ENCODE measurements around the gene SUZ12.
A peak's percentile ranks its signal among the peaks of the same experiment; 100 is the strongest.

Gene SUZ12

DNA sequence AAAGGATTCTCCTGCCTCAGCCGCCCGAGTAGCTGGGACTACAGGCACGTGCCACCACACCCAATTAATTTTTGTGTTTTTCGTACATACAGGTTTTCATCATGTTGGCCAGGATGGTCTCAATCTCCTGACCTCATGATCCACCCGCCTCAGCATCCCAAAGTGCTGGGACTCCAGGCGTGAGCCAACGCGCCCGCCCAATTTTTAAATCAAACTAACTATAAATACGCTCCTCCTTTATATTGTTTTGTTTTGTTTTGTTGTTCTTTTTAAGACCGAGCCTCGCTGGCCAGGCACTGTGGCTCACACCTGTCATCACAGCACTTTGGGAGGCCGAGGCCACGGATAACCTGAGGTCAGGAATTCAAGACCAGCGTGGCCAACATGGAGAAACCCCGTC, 33.4 kb upstream of the SUZ12 start:
- Histone ChIP-seq H3K9me3 (ENCODE audit: control insufficient read depth, insufficient read depth, low read depth, low read length) (no peaks in the 10 kb centered on the region), H3K4me3 (ENCODE audit: low read depth, low read length) (no peak overlapping the region), H3K4me1 (ENCODE audit: control insufficient read depth, insufficient read depth, low read length) (peaks cover 9% of the 10 kb centered on the region), H3K27ac (ENCODE audit: extremely low read depth, low read depth, low read length) (no peak overlapping the region), H3K36me3 (ENCODE audit: control insufficient read depth in 2 of 2, insufficient read depth in 1 of 2, low read length in 2 of 2) (peaks cover 15 to 20% of the 10 kb centered on the region in 2 experiments; a peak in 2 of 3 replicates)
- ChIA-PET POLR2A (no interaction called here), CTCF (interaction anchor here (4.0 kb wide), 1 partner anchor 8 kb away, joined by 25 read pairs; no protein-coding TSS in a partner anchor)
- TF ChIP-seq FEZF1 (tag by site-specific recombination; IDR thresholded peaks at IDR 0.05) (no peak), ZSCAN16 (tag by site-specific recombination; IDR thresholded peaks at IDR 0.05) (no peak), ZNF830 (tag by site-specific recombination; IDR thresholded peaks at IDR 0.05; ENCODE audit: low read depth) (no peak), GLI4 (tag by site-specific recombination; IDR thresholded peaks at IDR 0.05) (no peak), OSR2 (tag by site-specific recombination; IDR thresholded peaks at IDR 0.05) (no peak), IKZF3 (tag by site-specific recombination; IDR thresholded peaks at IDR 0.05) (no peak), ZNF521 (tag by site-specific recombination; IDR thresholded peaks at IDR 0.05) (no peak)
- TF ChIP-seq, protein P1, sequence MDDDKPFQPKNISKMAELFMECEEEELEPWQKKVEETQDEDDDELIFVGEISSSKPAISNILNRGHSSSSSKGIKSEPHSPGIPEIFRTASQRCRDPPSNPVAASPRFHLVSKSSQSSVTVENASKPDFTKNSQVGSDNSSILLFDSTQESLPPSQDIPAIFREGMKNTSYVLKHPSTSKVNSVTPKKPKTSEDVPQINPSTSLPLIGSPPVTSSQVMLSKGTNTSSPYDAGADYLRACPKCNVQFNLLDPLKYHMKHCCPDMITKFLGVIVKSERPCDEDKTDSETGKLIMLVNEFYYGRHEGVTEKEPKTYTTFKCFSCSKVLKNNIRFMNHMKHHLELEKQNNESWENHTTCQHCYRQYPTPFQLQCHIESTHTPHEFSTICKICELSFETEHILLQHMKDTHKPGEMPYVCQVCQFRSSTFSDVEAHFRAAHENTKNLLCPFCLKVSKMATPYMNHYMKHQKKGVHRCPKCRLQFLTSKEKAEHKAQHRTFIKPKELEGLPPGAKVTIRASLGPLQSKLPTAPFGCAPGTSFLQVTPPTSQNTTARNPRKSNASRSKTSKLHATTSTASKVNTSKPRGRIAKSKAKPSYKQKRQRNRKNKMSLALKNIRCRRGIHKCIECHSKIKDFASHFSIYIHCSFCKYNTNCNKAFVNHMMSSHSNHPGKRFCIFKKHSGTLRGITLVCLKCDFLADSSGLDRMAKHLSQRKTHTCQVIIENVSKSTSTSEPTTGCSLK (tag by site-specific recombination; IDR thresholded peaks at IDR 0.05): no peak

DNA sequence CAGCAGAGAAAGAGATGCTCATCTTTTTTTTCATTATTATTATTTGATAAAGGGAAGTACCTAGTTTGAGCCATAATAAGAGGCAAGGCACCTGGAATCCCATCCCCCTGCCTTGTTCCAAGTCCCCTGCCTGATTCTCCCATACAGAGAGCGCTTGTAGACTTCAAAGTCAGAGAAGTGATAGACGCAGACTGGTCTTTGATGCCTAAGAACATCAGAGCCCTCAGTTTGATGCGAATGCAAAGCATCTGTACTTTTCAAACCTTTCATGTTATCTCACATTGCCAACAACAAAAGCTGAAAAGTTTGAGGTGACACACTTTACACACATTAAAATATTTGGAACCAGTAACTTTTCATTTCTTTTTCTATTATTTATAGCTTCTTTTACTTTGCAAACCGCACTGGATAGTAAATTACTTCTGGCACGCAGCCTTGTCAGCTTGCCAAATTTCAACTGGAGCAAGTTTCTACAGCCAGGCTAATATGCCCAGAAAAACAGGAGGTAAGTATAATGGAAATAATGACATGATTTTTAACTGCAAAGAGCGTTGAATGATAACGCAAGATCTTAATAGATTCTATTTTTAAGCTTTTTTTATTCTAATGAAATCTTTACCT, 29.4 kb upstream of the SUZ12 start:
- H3K36me3 ChIP-seq (ENCODE audit: control insufficient read depth in 2 of 2, insufficient read depth in 1 of 2, low read length in 2 of 2): no peaks in the 10 kb centered on the region
- H3K4me1 ChIP-seq (ENCODE audit: control insufficient read depth, insufficient read depth, low read length): peaks cover 9% of the 10 kb centered on the region
- ChIA-PET CTCF (interaction anchor here (1.7 to 1.8 kb wide), 2 partner anchors 8 to 65 kb away, joined by 4 to 11 read pairs; no protein-coding TSS in a partner anchor), POLR2A (interaction anchor here (1.4 kb wide), 1 partner anchor 10 kb away, joined by 3 read pairs; no protein-coding TSS in a partner anchor)
- no peak overlapping the region for H3K27ac ChIP-seq (ENCODE audit: extremely low read depth, low read depth, low read length)
- no peak for TF ChIP-seq ZSCAN16 (tag by site-specific recombination; IDR thresholded peaks at IDR 0.05)
- TF ChIP-seq, protein P2, sequence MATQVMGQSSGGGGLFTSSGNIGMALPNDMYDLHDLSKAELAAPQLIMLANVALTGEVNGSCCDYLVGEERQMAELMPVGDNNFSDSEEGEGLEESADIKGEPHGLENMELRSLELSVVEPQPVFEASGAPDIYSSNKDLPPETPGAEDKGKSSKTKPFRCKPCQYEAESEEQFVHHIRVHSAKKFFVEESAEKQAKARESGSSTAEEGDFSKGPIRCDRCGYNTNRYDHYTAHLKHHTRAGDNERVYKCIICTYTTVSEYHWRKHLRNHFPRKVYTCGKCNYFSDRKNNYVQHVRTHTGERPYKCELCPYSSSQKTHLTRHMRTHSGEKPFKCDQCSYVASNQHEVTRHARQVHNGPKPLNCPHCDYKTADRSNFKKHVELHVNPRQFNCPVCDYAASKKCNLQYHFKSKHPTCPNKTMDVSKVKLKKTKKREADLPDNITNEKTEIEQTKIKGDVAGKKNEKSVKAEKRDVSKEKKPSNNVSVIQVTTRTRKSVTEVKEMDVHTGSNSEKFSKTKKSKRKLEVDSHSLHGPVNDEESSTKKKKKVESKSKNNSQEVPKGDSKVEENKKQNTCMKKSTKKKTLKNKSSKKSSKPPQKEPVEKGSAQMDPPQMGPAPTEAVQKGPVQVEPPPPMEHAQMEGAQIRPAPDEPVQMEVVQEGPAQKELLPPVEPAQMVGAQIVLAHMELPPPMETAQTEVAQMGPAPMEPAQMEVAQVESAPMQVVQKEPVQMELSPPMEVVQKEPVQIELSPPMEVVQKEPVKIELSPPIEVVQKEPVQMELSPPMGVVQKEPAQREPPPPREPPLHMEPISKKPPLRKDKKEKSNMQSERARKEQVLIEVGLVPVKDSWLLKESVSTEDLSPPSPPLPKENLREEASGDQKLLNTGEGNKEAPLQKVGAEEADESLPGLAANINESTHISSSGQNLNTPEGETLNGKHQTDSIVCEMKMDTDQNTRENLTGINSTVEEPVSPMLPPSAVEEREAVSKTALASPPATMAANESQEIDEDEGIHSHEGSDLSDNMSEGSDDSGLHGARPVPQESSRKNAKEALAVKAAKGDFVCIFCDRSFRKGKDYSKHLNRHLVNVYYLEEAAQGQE (tag by site-specific recombination; IDR thresholded peaks at IDR 0.05): no peak
- TF ChIP-seq ZNF341 (tag by site-specific recombination; IDR thresholded peaks at IDR 0.05; ENCODE audit: low read depth): no peak
- TF ChIP-seq MZF1 (tag by site-specific recombination; IDR thresholded peaks at IDR 0.05; ENCODE audit: borderline replicate concordance): no peak
- 0 out of 2 replicates have a peak, but pooled peaks have one; percentile 55 for TF ChIP-seq ZNF366 (tag by site-specific recombination; conservative IDR thresholded peaks at IDR 0.05)
- TF ChIP-seq, protein P3, sequence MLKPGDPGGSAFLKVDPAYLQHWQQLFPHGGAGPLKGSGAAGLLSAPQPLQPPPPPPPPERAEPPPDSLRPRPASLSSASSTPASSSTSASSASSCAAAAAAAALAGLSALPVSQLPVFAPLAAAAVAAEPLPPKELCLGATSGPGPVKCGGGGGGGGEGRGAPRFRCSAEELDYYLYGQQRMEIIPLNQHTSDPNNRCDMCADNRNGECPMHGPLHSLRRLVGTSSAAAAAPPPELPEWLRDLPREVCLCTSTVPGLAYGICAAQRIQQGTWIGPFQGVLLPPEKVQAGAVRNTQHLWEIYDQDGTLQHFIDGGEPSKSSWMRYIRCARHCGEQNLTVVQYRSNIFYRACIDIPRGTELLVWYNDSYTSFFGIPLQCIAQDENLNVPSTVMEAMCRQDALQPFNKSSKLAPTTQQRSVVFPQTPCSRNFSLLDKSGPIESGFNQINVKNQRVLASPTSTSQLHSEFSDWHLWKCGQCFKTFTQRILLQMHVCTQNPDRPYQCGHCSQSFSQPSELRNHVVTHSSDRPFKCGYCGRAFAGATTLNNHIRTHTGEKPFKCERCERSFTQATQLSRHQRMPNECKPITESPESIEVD (tag by site-specific recombination; IDR thresholded peaks at IDR 0.05): peak; percentile 73
- no peak for TF ChIP-seq ZBTB1 (tag by site-specific recombination; IDR thresholded peaks at IDR 0.05)
- no peak for TF ChIP-seq ZBTB48 (tag by site-specific recombination; IDR thresholded peaks at IDR 0.05)
- TF ChIP-seq ZNF335 (tag by site-specific recombination; conservative IDR thresholded peaks at IDR 0.05): peak; percentile 12
- no peak for TF ChIP-seq MEIS1 (CRISPR knock-in tag; IDR thresholded peaks at IDR 0.05; ENCODE audit: borderline replicate concordance)
- TF ChIP-seq EGR2 (tag by site-specific recombination; IDR thresholded peaks at IDR 0.05; ENCODE audit: low read depth): no peak
- TF ChIP-seq, protein P4, sequence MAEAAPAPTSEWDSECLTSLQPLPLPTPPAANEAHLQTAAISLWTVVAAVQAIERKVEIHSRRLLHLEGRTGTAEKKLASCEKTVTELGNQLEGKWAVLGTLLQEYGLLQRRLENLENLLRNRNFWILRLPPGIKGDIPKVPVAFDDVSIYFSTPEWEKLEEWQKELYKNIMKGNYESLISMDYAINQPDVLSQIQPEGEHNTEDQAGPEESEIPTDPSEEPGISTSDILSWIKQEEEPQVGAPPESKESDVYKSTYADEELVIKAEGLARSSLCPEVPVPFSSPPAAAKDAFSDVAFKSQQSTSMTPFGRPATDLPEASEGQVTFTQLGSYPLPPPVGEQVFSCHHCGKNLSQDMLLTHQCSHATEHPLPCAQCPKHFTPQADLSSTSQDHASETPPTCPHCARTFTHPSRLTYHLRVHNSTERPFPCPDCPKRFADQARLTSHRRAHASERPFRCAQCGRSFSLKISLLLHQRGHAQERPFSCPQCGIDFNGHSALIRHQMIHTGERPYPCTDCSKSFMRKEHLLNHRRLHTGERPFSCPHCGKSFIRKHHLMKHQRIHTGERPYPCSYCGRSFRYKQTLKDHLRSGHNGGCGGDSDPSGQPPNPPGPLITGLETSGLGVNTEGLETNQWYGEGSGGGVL (tag by site-specific recombination; IDR thresholded peaks at IDR 0.05): no peak
- no peak overlapping the region for H3K4me3 ChIP-seq (ENCODE audit: low read depth, low read length)
- no peaks in the 10 kb centered on the region for H3K9me3 ChIP-seq (ENCODE audit: control insufficient read depth, insufficient read depth, low read depth, low read length)
